Natural killer cell (primary cell): ENCODE measurements around the gene OR2W1. TPM values are rescaled to one million over a fixed set of nuclear protein-coding genes. Genes with fewer than 3 reads are reported as not detected.

Source experiments
- ATAC-seq, 3 donors: fragments of 150-1000 bp in 2 of 3; fragments of 200-7000 bp in 1 of 3; cut with Tn5 transposase; 1 replicate in 1 of 3; 2 replicates in 2 of 3; pipeline ENCODE4 v1.10.0; 2021; ENCODE audit warnings: mild to moderate bottlenecking in 2 of 3, moderate library complexity in 2 of 3
- DNase-seq, 2 donors: peaks; one replicate each; pipeline versions ENCODE4 v3.0.0 to v3.0.0-alpha.2; 2013 to 2021; ENCODE audit warnings: mixed read lengths in 1 of 2
- H3K27ac ChIP-seq: one replicate; pipeline ENCODE4 v1.5.1; 2013; ENCODE audit warnings: mild to moderate bottlenecking, low read length
- H3K27me3 ChIP-seq: one replicate; pipeline ENCODE4 v1.6.1; 2013; ENCODE audit warnings: low read length; ENCODE audit not compliant: control insufficient read depth, insufficient read depth
- H3K36me3 ChIP-seq: one replicate; pipeline ENCODE4 v1.6.1; 2013; ENCODE audit warnings: low read length; ENCODE audit not compliant: control insufficient read depth, insufficient read depth
- H3K4me1 ChIP-seq: one replicate; pipeline ENCODE4 v1.6.1; 2013; ENCODE audit warnings: low read length; ENCODE audit not compliant: control insufficient read depth, insufficient read depth
- H3K4me3 ChIP-seq: one replicate; pipeline ENCODE4 v1.5.1; 2013; ENCODE audit warnings: low read length
- H3K9me3 ChIP-seq: one replicate; pipeline ENCODE4 v1.6.1; 2013; ENCODE audit warnings: low read length; ENCODE audit not compliant: control insufficient read depth, insufficient read depth
- H3K27ac Mint-ChIP-seq, 2 donors: one replicate each; pipeline ENCODE4 v1.8.0; 2022; ENCODE audit warnings: mild to moderate bottlenecking in 2 of 2, mixed read lengths in 2 of 2, moderate library complexity in 1 of 2
- H3K27me3 Mint-ChIP-seq, 2 donors: one replicate each; pipeline ENCODE4 v1.8.0; 2022; ENCODE audit warnings: low read depth in 2 of 2, mixed read lengths in 2 of 2
- H3K36me3 Mint-ChIP-seq: one replicate; pipeline ENCODE4 v1.8.0; 2022; ENCODE audit warnings: mixed read lengths
- H3K4me1 Mint-ChIP-seq, 2 donors: one replicate each; pipeline ENCODE4 v1.8.0; 2022; ENCODE audit warnings: mixed read lengths in 2 of 2
- H3K4me3 Mint-ChIP-seq: one replicate; pipeline ENCODE4 v1.8.0; 2022; ENCODE audit warnings: mild to moderate bottlenecking, moderate library complexity, mixed read lengths
- H3K9me3 Mint-ChIP-seq, 2 donors: one replicate each; pipeline ENCODE4 v1.8.0; 2022; ENCODE audit warnings: mixed read lengths in 2 of 2
- WGBS: methylation state at CpG from one replicate; pipeline ENCODE4 v1.1.7; 2013; ENCODE audit warnings: missing lambda C conversion rate; ENCODE audit not compliant: insufficient coverage; 5-methylcytosine and 5-hydroxymethylcytosine counted together
- intact Hi-C: fragments of 100-400 bp; cut with micrococcal nuclease; formaldehyde crosslinking; loops from one replicate; pipeline ENCODE4 v1.14.2; 2022
- total RNA-seq, 4 donors: library from RNA; stranded (reverse); fragments of 120-200 nt in 1 of 4; gene quantifications; one replicate each; pipeline versions ENCODE4 v1.2.3 to v1.2.4, GENCODE V29; 2013 to 2022
- TF ChIP-seq, protein P1 (sequence below): fragments of 200-600 bp; IDR thresholded peaks from one replicate; pipeline ENCODE4 v1.8.0; 2022; ENCODE audit warnings: antibody characterized with exemption

Gene OR2W1
- total RNA-seq, 3 donors from 2014 or later (not counting 1 experiment from before 2014, with no cell fraction given), result not detected

DNA sequence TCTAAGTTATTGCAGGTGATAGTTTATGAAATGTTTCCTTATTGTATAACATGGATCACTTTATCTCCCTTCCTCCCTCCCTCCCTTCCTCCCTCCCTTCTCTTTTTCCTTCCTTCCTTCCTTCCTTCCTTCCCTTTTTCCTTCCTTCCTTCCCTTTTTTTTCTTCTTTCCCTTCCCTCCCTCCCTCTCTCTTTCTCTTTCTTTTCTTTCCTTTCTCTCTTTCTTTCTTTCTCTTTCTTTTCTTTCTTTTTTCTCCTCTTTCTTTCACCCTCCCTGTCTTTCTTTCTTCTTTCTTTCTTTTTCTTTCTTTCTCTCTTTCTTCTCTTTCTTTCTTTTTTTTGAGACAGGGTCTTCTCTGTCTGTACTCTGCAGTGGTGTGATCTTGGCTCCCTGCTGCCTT, 36.3 kb upstream of the OR2W1 start:
- H3K4me1 ChIP-seq, result no peaks in the 10 kb centered on the region
- no peaks in the 10 kb centered on the region for H3K36me3 Mint-ChIP-seq
- H3K27me3 ChIP-seq, result no peaks in the 10 kb centered on the region
- intact Hi-C loops, result no loop called here
- no peak overlapping the region for H3K4me3 ChIP-seq
- ATAC-seq, result no peak
- no peak overlapping the region for H3K4me3 Mint-ChIP-seq
- TF ChIP-seq, protein P1, sequence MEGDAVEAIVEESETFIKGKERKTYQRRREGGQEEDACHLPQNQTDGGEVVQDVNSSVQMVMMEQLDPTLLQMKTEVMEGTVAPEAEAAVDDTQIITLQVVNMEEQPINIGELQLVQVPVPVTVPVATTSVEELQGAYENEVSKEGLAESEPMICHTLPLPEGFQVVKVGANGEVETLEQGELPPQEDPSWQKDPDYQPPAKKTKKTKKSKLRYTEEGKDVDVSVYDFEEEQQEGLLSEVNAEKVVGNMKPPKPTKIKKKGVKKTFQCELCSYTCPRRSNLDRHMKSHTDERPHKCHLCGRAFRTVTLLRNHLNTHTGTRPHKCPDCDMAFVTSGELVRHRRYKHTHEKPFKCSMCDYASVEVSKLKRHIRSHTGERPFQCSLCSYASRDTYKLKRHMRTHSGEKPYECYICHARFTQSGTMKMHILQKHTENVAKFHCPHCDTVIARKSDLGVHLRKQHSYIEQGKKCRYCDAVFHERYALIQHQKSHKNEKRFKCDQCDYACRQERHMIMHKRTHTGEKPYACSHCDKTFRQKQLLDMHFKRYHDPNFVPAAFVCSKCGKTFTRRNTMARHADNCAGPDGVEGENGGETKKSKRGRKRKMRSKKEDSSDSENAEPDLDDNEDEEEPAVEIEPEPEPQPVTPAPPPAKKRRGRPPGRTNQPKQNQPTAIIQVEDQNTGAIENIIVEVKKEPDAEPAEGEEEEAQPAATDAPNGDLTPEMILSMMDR, result no peak
- H3K27ac Mint-ChIP-seq, result no peak overlapping the region
- no peaks in the 10 kb centered on the region for H3K9me3 ChIP-seq
- no peak overlapping the region for H3K27ac ChIP-seq
- no peak for DNase-seq
- H3K4me1 Mint-ChIP-seq, result no peaks in the 10 kb centered on the region
- no peaks in the 10 kb centered on the region for H3K36me3 ChIP-seq
- H3K27me3 Mint-ChIP-seq, result peaks cover 0 to 20% of the 10 kb centered on the region in 2 donors
- H3K9me3 Mint-ChIP-seq, result no peaks in the 10 kb centered on the region

DNA sequence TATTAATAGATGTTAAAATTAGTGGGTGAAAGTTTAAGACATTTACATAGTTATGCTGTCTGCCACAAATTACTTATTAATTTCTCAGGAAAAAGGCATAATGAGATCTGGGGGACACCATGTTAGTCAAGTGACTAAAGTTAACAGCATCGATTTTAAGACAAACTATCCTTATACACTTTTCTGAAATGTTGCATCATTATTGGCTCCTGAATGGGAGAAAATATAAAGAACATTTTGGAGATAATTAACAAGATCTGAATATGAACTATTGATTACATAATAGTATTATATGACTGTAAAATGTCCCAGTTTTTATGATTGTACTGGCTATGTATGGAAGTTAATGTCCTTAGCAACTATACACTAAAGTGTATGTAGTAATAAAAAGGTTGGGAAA, 34.2 kb upstream of the OR2W1 start:
- Mint-ChIP-seq H3K27ac (no peak overlapping the region), H3K4me3 (no peak overlapping the region), H3K27me3 (peaks cover 5 to 26% of the 10 kb centered on the region in 2 donors), H3K36me3 (no peaks in the 10 kb centered on the region), H3K4me1 (no peaks in the 10 kb centered on the region), H3K9me3 (no peaks in the 10 kb centered on the region)
- Histone ChIP-seq H3K9me3 (no peaks in the 10 kb centered on the region), H3K36me3 (no peaks in the 10 kb centered on the region), H3K27ac (no peak overlapping the region), H3K4me1 (no peaks in the 10 kb centered on the region), H3K27me3 (peaks cover 2% of the 10 kb centered on the region), H3K4me3 (no peak overlapping the region)
- intact Hi-C loops, result no loop called here
- TF ChIP-seq, protein P1, result no peak
- WGBS, result no CpG with 5 or more reads among the region's 1 CpG
- DNase-seq, result no peak
- ATAC-seq, result no peak

DNA sequence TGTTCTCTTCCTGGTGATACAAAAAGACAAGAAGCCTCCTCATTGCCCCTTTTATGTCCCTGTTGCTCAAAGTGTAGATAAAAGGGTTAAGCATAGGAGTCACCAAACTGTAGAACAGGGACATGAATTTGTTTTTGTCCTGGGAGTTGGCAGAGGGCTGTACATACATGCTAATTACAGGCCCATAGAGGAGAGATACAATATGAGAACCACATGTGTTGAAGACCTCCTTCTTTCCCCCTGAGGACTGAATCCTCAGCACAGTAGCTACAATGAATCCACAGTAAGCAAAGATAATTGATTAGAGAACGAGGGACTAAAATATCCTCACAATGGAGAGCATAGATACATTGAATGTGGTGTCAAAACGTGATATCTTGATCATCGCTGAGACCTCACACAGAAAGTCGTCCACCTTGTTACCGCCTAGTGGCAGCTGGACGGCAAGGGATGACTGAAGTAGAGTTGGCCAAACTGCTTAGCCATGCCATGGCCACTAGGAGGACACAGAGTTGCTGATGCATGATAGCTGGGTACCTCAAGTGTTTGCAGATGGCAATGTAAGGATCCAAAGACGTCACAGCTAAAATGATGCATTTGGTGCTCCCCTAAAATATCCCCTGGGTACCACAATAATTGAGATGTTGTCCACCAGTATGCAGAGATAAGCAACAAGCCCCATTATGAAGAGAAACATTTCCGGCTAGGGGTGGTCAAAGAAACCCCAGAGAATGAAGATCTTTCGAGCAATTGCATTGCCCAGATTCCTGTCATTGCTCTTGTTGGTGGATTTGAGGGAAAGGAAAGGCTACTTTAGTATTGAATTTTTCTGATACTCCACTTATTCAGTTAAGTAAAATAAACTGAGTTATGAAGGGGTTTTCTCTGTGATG, 27.1 kb upstream of the OR2W1 start:
- TF ChIP-seq, protein P1, result no peak
- WGBS, result 40% methylated on average over 9 of the region's 9 CpGs
- no peaks in the 10 kb centered on the region for H3K9me3 Mint-ChIP-seq

More for the DNA sequence above, 27.1 kb upstream of the OR2W1 start:
- no peaks in the 10 kb centered on the region for H3K4me1 ChIP-seq
- DNase-seq, result peak in 1 of 2 donors; percentile 12
- no peak overlapping the region for H3K4me3 Mint-ChIP-seq
- peak in 2 of 3 donors; percentile 35 to 43 for ATAC-seq
- intact Hi-C loops, result no loop called here
- no peak overlapping the region for H3K4me3 ChIP-seq
- H3K36me3 Mint-ChIP-seq, result no peaks in the 10 kb centered on the region
- peaks cover 2% of the 10 kb centered on the region for H3K27me3 ChIP-seq
- no peaks in the 10 kb centered on the region for H3K4me1 Mint-ChIP-seq
- no peaks in the 10 kb centered on the region for H3K9me3 ChIP-seq
- no peak overlapping the region for H3K27ac ChIP-seq
- no peak overlapping the region for H3K27ac Mint-ChIP-seq
- peaks cover 16 to 37% of the 10 kb centered on the region in 2 donors for H3K27me3 Mint-ChIP-seq
- H3K36me3 ChIP-seq, result no peaks in the 10 kb centered on the region
